Mucosa of descending colon (tissue), 3 donors: ENCODE results near the gene GPBP1. TPM values are rescaled to one million over a fixed set of nuclear protein-coding genes. Genes with fewer than 3 reads are reported as not detected.

Experiments
- ATAC-seq: fragments of 200-7000 bp; cut with Tn5 transposase; one replicate; pipeline ENCODE4 v1.9.1; 2020; ENCODE audit warnings: mild to moderate bottlenecking, moderate library complexity
- DNase-seq, 3 donors: peaks; one replicate each; pipeline ENCODE4 v3.0.0-alpha.2; 2020
- H3K36me3 ChIP-seq: fragments of 200-600 bp; one replicate; pipeline ENCODE4 v1.8.0; 2021; ENCODE audit warnings: low read depth, mild to moderate bottlenecking
- H3K4me1 ChIP-seq: fragments of 200-600 bp; one replicate; pipeline ENCODE4 v1.8.0; 2021; ENCODE audit warnings: low read depth, mild to moderate bottlenecking
- H3K4me3 ChIP-seq: fragments of 200-600 bp; one replicate; pipeline ENCODE4 v1.8.0; 2021; ENCODE audit warnings: mild to moderate bottlenecking
- H3K9me3 ChIP-seq: fragments of 200-600 bp; one replicate; pipeline ENCODE4 v1.8.0; 2021; ENCODE audit warnings: mild to moderate bottlenecking
- intact Hi-C, 2 donors: fragments of 100-400 bp; cut with DNase I in 1 of 2; cut with micrococcal nuclease in 1 of 2; formaldehyde crosslinking; loops; one replicate each; pipeline versions ENCODE4 v1.11.0 to v1.11.1; 2022; cut with DNase I, micrococcal nuclease
- long read RNA-seq, 2 donors: library from polyadenylated mRNA; unstranded; transcript quantifications; one replicate each; pipeline ENCODE4 v2.0.0, GENCODE V29; 2019 to 2021
- total RNA-seq, 3 donors: library from RNA; stranded (reverse); fragmentation: NEBNext Ultra II Directional in 2 of 3; extraction: Animal tissue kit (Norgen Biotek cat#: 25700) in 2 of 3; gene quantifications; one replicate each; pipeline versions ENCODE4 v1.2.1 to v1.2.4, GENCODE V29; 2021 to 2023
- TF ChIP-seq, protein P1 (sequence below): fragments of 200-600 bp; IDR thresholded peaks from one replicate; pipeline ENCODE4 v1.8.0; 2022; ENCODE audit warnings: antibody characterized with exemption, mild to moderate bottlenecking
- donor health status: DM: no; HTN: no; CAD: no; lungs with moderate emphysema.
- donor health status: DM: no; HTN: no; CAD: no.
- donor health status: DM: no; HTN: yes; CAD: no.

GPBP1 gene, protein sequence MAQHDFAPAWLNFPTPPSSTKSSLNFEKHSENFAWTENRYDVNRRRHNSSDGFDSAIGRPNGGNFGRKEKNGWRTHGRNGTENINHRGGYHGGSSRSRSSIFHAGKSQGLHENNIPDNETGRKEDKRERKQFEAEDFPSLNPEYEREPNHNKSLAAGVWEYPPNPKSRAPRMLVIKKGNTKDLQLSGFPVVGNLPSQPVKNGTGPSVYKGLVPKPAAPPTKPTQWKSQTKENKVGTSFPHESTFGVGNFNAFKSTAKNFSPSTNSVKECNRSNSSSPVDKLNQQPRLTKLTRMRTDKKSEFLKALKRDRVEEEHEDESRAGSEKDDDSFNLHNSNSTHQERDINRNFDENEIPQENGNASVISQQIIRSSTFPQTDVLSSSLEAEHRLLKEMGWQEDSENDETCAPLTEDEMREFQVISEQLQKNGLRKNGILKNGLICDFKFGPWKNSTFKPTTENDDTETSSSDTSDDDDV
- 10 to 100 TPM; 59.8 to 75.3 (median 74.0) TPM for total RNA-seq
- long read RNA-seq, donor 1, full-length matches to known transcripts = 41 of 81 reads
- long read RNA-seq, donor 1, partial matches to known transcripts = 4 of 81 reads
- long read RNA-seq, donor 1, other reads (novel, unspliced or antisense) = 36 of 81 reads
- long read RNA-seq, donor 2, full-length matches to known transcripts = 5 of 25 reads
- long read RNA-seq, donor 2, partial matches to known transcripts = 10 of 25 reads
- long read RNA-seq, donor 2, other reads (novel, unspliced or antisense) = 10 of 25 reads

DNA sequence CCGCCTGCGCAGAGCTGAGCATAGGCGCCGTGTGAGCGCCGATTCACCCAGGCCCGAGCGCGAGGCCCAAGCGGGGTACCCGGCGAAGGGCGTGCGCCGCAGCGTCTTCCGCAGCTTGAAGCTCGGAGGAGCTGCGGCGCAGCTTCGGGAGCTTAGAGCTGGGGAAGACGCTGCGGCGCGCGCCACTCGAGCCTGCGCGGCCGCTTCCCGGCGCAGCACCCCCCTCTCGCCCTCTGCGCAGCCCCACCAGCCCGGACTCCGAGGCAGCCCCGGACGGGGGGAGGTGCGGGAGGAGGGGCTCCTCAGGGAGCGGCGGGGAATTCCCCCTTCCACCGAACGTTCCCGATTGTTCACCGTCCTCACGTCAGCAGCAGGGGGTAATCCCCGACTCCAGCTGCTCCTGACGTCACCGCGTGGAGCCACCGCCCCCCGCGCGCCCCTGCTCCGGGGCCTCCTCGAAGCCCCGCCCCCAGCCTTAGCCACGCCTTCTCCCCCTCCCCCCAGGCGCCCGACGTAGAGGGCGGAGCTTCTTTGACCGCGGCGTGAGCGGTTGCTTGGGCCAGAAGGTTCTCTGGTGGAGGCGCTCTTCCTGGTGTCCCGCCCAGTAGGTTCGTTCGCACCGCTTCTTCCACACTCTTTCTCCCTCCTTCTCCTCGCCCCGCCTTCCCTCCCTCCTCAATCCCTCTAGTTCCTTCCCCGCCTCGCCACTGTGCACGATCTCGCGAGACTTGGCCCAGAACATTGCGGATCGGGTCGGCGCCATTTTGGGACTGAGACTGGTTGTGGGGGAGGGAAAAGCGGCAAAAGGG lies at the start of gene GPBP1:
TSS of gene GPBP1 (plus strand) at position 741 of the 809 bp plus-strand sequence. CDS start 40,072 bp downstream, outside the sequence.
- Histone ChIP-seq H3K36me3 (no peaks in the 10 kb centered on the region), H3K9me3 (no peaks in the 10 kb centered on the region), H3K4me1 (peaks cover 22% of the 10 kb centered on the region), H3K4me3 (peak within 1 kb of the TSS; percentile 71)
- intact Hi-C loops = no loop called here
- TF ChIP-seq, protein P1, sequence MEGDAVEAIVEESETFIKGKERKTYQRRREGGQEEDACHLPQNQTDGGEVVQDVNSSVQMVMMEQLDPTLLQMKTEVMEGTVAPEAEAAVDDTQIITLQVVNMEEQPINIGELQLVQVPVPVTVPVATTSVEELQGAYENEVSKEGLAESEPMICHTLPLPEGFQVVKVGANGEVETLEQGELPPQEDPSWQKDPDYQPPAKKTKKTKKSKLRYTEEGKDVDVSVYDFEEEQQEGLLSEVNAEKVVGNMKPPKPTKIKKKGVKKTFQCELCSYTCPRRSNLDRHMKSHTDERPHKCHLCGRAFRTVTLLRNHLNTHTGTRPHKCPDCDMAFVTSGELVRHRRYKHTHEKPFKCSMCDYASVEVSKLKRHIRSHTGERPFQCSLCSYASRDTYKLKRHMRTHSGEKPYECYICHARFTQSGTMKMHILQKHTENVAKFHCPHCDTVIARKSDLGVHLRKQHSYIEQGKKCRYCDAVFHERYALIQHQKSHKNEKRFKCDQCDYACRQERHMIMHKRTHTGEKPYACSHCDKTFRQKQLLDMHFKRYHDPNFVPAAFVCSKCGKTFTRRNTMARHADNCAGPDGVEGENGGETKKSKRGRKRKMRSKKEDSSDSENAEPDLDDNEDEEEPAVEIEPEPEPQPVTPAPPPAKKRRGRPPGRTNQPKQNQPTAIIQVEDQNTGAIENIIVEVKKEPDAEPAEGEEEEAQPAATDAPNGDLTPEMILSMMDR = no peak
- DNase-seq = peak; percentile 98
- ATAC-seq = peak; percentile 91

DNA sequence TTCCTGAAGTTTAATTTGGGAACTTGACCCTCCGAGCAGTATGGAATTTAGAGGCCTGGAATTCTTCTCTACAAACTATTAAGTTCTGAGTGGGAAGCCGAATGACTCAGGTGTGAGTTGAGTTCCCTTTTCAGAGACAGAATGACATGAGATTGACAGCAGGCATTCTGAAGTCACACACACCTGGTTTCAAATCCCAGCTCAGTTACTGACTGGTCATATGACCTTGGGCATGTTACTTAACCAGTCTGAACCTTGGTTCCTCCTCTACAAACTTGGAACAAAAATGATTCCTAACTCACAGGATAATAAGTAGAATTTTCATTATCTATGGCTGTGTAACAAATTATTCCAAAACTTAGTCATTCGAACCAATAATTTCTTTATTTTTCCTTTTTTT lies 45.5 kb upstream of the GPBP1 start:
- Histone ChIP-seq H3K36me3 (no peaks in the 10 kb centered on the region), H3K4me3 (no peak overlapping the region), H3K9me3 (no peaks in the 10 kb centered on the region), H3K4me1 (no peaks in the 10 kb centered on the region)
- ATAC-seq (no peak), DNase-seq (no peak)
- TF ChIP-seq, protein P1 = no peak
- intact Hi-C loops = no loop called here

DNA sequence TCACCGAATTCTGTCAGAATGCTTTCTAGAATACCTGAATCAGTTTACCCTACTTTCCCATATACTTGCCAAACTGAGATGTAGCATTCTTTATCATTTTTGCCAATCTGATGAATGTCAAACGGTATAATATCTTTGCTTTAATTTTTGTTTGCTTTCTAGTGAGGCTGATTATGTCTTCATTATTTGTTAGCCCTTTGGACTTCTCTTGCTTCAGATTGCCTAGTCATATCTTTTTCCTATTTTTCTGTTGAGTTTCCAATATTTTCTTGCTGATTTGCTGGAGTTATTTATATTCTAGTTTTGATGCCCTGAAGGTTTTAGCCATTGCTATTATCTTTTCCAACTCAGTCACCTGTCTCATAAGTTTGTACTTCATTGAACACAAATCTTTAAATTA lies 40.3 kb upstream of the GPBP1 start:
- TF ChIP-seq, protein P1 = no peak
- no peak for DNase-seq
- ATAC-seq = no peak
- intact Hi-C loops = loop anchor here in 1 of 2 donors (10.0 kb wide), 1 partner anchor 229 kb away; the partner anchor contains the start of gene SETD9
- Histone ChIP-seq H3K36me3 (no peaks in the 10 kb centered on the region), H3K4me3 (no peak overlapping the region), H3K9me3 (no peaks in the 10 kb centered on the region), H3K4me1 (no peaks in the 10 kb centered on the region)

DNA sequence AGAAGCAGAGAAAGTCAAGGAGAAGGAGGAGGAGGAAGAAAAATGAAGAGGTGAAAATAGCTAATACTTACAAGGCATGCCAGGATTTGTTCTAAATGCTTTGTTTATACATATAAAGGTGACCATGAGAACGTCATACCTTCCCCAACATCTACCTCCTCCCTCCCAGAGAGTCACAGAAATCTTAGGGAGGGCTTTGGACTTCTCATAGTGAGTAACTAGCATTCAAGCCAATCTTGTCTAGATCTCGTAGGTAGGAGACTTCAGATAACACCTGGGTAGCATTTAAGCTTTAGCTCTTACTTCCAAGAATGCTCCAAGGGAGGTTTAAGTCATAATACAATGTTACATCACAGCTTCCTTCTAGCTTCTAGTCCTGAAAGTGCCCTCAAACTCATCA lies 36.5 kb upstream of the GPBP1 start:
- no peak overlapping the region for H3K4me3 ChIP-seq
- intact Hi-C loops = loop anchor here in 1 of 2 donors (10.0 kb wide), 1 partner anchor 233 kb away; the partner anchor contains the start of gene SETD9
- no peaks in the 10 kb centered on the region for H3K36me3 ChIP-seq
- H3K9me3 ChIP-seq = no peaks in the 10 kb centered on the region
- no peak for ATAC-seq
- no peak for DNase-seq
- TF ChIP-seq, protein P1 = no peak
- H3K4me1 ChIP-seq = no peaks in the 10 kb centered on the region

DNA sequence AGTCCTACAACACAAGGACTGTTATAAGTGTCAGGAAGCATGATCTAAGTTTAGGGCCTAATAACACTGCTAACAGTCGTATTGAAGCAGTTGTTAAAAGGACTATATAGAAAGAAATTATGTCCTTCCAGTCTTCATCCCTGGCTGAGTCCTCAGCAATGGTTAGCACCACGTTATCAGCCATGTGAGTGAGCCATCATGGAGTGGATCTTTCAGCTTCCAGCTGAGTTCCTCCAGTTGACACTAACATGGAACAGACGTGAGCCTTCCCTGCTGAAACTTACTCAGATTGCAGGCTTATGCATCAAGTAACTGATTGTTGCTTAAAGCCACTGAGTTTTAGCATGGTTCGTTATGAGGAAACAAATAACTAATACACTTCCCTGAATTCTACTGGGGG lies 21.5 kb upstream of the GPBP1 start:
- DNase-seq = no peak
- Histone ChIP-seq H3K36me3 (no peaks in the 10 kb centered on the region), H3K4me1 (no peaks in the 10 kb centered on the region), H3K9me3 (no peaks in the 10 kb centered on the region), H3K4me3 (no peak overlapping the region)
- ATAC-seq = no peak
- TF ChIP-seq, protein P1 = no peak
- intact Hi-C loops = no loop called here
